ENCODE data around the gene UCP3.

The UCP3 gene

DNA sequence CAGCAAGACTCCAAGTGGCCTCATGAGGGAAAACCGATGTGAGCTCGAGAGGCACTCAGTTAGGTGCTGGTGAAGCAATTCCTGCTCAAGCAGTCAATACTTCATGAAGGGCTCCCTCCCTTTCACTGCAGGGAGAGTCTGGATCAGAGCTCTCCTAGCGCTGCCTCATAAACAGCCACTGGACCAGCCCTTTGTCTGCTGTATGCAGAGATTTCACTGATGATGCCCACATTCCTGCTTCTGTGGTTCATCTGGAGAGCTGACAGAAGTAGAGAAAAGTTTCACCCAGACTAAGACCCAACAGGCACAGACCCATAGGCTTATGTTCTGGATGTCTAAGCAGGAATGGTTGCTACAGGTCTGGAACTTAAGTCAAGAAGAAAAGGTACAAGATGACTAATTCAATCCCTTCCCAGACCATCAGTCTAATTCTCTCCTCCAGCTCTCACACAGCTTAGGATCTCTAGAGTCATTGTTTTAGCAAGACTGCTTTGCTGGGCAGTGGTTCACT, 30.3 kb downstream of the UCP3 start:
- DNase-seq (ENCODE audit: low read depth in 3 of 3), result no peak

DNA sequence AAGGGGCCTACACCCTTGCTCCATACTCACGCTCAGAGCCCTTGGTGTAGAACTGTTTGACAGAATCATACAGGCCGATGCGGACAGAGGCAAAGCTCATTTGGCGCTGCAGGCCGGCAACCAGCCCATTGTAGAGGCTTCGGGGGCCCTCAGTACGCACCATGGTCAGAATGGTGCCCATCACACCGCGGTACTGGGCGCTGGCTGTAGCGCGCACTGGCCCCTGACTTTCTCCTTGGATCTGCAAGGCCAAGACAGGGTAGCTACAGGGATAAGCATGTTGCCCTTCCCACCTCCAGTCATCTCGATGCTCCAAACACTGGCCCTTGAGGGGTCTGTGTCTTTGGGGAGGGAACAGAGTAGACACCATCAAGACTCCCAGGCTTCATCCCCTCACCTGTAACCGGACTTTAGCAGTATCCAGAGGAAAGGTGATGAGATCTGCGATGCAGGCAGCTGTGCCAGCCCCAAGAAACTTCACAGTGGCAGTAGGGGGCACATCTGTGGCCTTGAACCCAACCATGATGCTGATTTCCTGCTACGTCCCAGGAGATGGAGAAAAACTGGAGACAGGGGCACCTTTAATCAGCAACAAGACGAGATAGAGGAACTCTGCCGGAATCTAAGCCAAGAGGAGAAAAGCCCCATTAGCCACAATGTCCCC, 30.9 kb downstream of the UCP3 start:
- DNase-seq (ENCODE audit: low read depth in 3 of 3), result no peak

DNA sequence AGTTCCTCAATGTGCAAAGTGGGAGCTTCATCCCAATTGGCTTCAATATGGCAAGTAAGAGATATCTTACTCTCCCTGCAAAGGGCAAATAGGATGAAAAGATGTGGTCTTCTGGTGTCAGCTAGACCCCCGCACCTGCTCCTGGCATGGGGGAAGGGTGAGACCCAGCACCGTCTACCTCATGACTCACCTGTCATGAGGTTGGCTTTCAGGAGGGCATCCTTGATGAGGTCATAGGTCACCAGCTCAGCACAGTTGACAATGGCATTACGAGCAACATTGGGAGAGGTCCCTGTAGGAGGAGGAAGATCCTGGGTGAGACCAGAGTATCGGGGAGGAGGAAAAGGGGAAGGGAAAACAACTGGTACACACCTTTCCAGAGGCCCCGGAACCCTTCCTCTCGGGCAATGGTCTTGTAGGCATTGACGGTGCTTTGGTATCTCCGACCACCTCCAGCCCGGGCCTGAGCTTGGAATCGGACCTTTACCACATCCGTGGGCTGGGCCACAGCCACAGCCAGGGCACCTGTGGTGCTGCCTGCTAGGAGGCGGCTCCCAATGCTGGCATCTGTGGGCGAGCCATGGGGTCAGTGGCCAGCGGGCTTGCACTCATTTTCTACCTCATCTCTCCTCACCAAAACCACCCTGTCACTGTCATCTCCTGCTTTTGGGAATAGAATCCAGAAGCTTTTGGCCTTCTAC, 32.3 kb downstream of the UCP3 start:
- no peak for DNase-seq (ENCODE audit: low read depth in 3 of 3)

DNA sequence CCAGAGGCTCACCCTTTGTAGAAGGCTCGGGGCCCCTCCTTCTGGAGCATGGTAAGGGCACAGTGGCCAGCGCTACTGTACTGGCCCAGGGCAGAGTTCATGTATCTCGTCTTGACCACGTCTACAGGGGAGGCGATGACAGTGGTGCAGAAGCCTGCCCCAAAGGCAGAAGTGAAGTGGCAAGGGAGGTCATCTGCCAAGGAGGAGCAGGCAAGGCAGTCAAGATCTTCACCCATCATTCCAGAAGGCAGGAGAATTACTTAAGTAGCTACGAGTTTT, 33.5 kb downstream of the UCP3 start:
- no peak for DNase-seq (ENCODE audit: low read depth in 3 of 3)

DNA sequence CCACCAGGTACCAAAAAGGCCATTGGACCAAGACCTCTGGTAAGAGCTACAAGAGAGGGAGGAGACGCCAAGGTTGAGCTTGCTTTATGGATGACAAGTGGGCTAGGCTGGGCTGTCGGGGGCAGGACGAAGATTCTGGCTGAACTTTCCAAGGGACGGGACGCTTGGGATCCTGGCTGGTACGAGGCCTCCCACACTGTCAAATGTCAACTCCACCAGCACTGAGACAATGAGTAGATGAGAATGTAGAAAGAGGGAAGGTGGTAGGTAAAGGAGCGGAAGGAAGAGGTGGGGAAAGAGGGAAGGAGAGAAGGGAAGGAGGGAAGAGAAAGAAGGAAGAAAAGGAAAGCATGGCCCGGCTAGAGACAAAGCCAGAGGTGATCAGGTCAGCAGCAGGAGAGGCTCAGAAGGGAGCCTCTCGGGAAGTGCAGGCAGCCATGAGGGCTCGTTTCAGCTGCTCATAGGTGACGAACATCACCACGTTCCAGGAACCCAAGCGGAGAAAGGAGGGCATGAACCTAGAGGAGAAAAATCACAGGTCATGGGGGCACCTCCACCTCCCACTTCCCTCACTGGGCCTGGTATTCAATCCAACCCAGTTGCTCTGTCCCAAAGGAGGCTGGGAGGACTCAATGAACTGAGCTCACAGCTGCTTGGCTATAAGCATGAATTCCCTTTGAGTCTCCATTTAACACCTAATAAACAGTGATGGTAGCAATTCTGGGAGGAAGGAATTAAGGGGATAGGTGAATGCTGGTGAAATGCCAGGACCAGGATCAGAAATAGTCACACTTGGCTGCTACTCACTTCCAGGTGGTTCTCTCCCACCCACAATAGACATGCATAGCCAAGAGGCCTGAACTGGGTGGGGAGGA, 34.0 kb downstream of the UCP3 start:
- DNase-seq (ENCODE audit: low read depth in 3 of 3), result no peak

DNA sequence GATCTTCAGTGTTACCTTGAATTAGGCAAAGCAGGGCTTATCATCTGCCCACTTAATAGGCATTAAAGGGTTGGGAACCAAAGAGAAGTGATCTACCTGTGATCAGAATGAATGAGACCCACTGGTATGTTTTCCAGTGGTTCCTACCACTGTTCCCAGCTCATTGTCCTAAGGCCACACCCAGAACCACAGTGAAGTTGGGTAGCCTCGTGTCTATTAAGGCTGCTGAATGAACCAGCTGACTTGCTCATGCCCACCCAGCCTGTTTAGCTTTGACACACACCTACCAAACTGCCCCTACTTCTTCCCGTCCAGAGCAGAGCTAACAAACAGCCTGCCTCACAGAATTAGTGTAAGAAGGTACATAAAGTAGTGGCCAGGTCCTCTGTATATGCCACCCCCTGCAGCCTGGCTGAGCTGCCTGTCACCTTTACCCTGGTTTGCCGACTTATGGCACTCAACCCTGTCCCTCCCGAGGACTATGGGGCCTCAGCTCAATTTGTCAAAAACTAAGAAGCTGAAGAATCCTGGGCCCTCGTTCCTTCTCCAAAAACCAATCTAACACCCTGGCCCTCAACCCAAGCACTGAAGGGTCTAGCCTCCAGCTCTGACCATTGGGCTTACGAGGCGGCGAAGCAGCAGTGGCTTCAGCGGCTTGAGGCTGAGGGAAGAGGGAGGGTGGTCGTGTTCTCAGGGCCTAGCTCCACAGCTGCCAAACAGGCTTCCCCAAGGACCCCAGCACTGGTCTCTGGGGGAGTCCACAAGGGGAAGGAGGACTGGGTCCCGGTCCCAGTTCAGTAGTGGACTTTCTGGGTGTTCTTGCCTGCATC, 36.0 kb downstream of the UCP3 start:
- no peak for DNase-seq (ENCODE audit: low read depth in 3 of 3)

DNA sequence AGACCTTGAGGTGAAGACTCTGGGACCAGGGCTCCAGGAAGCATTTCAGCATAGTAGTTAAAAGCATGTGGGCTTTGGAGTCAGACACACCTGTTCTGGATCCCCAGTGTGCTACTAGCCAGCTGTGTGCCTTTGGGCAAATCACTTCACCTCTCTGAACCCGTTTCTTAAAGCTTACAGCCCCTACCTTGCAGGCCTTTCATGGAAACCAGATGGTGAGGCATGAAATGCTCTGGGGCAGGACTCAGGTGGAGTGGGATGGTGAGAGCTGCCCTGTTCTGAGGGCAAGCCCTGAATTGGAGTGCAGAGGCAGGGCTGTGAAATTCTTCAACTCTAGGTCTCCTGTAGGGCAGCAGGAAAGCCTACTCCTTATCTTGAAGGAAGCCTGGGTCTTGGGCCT, 36.7 kb downstream of the UCP3 start:
- no peak for DNase-seq (ENCODE audit: low read depth in 3 of 3)

DNA sequence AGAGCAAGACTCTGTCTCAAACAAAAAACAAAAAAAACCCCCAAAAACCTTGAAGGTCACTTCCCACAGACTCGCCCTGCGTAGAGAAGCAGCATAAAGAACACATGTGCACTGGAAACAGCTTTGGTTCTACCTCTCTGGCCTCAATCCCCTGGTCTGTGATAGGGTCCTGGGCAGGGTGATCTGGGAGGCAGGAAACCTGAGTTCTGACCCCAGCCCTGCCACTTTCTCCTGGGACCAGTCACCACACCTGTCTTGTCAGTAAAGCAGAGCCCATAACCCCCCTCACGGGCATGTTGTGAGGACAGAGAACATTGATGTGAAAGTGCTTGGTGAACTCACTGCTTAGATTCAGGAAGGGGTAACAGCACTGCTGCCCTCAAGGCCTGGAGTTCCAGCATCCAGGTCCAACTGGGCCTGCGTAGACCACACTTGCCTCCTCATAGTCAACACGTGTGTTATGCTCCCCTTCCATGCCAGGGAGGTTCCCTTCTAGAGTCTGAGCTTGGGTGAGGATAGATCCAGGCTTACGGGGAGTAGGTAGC, 37.6 kb downstream of the UCP3 start:
- DNase-seq (ENCODE audit: low read depth in 3 of 3), result no peak

DNA sequence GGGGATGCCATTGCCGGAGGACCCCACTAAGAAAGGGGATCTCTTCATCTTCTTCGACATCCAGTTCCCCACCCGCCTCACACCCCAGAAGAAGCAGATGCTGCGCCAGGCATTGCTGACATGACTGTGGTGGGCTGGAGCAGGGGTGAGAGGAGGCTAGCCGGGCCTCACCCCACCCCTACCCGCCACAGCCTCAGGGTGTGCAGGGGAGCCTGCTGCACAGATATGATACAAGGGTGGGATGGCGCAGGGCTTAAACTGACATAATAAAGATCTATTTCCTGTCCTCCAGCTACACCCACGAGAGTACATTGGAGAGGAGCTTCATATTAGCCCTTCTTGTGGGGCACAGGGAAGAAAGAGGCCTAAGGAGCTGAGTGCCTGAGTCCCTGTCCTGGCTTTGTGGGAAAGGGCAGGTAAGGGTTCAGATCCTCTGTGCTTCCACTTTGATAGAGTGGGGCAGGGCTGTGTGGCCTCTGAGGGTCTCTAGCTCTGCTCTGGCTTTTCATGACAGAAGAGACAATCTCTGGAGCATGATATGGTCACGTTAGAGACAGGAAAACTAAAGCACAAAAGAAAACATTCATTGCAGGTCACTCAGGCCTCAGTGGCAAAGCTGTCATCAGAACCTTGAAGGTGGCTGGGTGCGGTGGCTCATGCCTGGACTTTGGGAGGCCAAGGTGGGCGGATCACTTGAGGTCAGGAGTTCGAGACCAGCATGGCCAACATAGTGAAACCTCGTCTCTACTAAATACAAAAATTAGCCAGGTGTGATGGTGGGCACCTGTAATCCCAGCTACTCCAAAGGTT, 38.7 kb downstream of the UCP3 start:
- no peak for DNase-seq (ENCODE audit: low read depth in 3 of 3)

DNA sequence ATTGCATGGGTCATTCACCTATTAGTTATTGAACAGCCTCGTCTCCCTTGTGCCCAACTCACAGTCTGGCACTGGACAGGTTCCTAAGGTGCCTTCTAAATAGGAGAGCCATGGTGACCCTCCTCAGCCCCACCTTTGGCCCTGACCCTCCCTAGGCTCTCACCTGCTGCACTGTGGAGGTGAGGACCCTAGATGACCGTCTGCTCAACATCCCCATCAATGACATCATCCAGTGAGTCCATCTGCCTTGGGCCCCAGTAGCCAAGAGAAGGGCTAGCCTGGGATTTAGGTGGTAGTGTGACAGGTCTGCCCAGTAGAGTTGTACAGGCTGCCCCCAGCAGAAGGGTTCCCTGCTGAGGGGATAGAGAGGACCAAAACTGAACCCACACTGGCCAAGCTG, 39.8 kb downstream of the UCP3 start:
- DNase-seq (ENCODE audit: low read depth in 3 of 3), result no peak

DNA sequence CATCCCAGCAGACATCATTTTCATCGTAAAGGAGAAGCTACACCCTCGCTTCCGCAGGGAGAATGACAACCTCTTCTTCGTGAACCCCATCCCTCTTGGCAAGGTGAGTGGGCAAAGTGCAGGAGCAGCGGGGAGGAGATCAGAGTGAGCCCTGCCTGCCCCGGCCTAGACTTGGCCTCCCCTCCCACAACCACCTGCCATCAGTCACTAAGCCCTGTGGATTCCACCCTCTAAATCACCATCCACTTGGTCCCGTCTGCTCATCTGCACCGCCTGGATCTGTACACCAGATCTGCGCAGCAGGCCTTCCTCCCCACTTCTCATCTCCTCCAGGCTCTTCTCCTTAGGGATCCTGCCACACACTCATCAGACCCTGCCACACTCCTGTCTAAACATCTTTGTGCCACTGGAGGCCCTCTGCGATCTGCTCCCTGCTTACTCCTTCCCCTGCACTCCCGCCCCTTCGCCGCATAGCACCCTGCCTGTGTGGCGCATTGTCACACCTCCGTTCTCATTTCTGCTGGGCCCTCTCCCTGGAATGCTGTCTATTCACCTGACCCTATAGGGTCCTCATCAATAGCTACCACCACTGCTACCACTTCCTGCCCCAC, 40.4 kb downstream of the UCP3 start:
- DNase-seq (ENCODE audit: low read depth in 3 of 3), result no peak

DNA sequence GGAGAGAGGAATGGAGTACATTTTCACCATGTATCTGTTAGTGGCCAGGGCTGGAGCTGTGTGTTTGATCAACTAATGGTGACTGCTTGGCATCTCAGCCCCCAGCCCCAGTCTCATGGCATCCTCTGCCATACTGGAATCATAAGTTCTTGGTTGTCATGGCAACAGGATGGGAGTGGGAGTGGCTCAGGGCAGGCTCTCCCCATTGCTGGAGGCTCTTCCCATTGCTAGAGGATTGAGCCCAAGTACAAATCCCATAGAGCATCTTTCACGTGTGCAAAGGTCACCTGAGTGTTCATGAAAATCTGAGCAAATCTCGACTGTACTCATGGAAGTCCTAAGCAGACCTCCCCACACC, 43.1 kb downstream of the UCP3 start:
- no peak for DNase-seq (ENCODE audit: low read depth in 3 of 3)

DNA sequence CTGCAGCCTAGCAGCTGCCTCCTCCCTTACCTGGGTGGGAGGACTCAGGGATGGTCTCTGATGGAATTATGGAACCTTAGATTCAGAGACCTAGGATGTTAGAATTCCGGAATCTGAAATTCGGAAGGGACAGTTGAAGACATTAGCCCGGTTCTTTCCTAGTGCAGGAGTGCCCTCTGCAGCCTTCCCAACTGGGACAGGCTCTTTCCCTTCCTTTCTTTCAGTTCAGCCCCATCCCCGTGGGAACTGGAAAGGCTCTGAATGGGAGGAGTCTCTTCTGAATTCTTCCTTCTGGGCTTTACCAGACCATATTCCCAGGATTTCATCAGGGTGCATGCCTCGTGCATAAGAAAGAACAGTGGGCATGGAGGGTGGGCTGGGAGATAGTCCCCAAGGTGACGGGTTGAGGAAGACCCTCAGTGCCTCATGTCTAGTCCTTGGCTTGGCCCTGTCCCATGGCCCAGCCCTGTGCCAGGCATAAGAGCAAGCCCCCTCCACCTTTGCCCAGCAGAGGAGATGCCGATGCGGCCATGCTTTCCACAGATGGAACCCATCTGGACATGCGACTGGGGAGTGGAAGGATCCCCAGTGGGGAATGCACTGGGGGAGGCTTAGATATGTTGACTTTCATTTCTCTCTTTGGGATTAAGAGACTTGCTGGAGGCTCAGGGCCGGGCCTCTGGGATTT, 43.7 kb downstream of the UCP3 start:
- no peak for DNase-seq (ENCODE audit: low read depth in 3 of 3)

DNA sequence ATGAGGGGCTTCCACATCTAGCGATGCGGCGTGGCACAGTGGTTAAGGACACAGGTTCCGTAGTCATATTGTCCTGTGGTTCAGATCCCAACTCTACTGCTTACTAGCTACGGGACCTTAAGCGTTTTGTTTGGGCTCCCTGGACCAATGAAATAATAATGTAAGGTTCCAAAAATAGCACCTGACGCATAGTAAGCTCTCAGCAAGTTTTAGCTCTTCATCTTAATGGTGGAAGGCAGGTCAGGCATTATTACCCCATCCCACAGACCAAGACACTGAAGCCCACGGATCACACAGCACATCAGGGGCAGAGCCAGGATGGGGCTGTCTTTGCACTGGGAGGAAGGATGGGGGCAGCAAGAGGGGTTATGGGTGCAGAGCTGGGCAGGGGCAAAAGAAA, 45.0 kb downstream of the UCP3 start:
- DNase-seq (ENCODE audit: low read depth in 3 of 3), result no peak

DNA sequence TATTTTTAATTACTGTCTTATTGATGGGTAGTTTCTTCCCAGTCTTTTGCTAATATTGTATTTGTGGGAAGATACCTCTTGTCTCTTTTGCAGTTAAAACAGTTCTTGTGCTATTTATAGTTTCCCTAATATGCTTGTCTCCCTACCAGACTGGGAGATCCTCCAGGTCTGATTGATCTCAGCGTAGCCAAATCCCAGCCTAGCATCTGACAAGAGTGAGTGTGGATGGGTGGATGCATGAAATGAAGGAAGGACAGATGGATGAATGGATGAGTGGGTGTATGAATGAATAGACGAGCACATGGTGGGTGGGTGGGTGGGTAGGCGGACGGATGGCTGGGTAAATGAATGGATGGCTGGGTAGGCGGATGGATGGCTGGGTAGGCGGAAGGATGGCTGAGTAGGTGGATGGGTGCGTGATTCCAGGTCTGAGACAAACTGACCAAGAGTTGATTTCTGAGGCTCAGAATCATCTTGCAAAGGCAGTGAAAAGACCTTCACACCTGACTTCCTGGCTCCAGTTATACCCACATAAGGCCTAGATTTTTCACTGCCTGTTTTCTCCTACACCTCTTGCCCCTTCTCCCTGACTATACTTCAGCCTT, 46.7 kb downstream of the UCP3 start:
- no peak for DNase-seq (ENCODE audit: low read depth in 3 of 3)

DNA sequence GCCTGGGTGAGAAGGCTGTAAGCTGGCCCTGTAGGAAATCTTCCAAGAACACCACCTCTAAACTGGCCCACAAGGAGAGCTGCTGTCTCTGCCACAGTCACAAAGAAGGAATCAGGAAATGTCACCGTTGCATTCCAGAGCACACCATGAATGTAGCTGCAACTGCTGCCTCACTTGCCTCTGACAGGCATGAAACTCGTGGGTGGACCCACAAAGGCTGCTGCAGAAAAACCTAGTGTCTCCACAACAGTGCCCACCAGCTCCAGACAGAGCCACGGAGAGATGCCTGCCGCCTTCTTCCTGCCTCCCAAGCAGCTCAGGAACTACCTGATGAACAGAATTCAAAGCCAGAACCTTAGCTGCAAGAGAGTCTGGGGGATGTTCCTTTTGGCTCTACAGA, 47.6 kb downstream of the UCP3 start:
- DNase-seq (ENCODE audit: low read depth in 3 of 3), result no peak

DNA sequence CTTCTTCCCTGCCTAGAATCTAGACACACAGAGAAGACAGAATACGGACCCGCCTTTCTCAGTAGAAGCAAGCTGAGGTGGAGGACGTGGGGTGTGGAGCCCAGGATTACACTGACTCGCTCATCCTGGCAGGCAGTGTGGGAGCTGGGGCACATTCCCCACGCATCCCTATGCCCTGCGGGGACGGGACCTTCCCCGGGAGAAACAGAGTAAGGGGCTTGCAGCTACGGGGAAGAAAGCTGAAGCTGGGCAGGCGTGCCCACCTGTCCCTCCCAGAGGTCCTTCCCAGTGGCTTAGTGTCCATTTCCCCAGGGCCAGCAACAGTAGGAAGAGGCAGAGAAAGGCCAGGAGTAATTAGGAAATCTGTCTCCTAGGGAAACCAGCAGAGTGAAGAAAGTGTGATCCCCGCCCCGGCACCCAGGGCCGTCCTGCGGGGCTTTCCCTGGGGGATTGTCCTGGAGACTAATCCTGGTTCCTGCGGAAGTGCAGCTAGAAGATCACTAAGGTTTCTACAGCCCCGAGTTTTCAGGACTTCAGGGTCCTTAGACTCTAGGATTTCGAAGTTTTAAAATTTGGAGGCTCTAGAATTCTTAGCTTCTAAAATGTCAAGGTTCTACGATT, 50.3 kb downstream of the UCP3 start:
- DNase-seq (ENCODE audit: low read depth in 3 of 3), result no peak

DNA sequence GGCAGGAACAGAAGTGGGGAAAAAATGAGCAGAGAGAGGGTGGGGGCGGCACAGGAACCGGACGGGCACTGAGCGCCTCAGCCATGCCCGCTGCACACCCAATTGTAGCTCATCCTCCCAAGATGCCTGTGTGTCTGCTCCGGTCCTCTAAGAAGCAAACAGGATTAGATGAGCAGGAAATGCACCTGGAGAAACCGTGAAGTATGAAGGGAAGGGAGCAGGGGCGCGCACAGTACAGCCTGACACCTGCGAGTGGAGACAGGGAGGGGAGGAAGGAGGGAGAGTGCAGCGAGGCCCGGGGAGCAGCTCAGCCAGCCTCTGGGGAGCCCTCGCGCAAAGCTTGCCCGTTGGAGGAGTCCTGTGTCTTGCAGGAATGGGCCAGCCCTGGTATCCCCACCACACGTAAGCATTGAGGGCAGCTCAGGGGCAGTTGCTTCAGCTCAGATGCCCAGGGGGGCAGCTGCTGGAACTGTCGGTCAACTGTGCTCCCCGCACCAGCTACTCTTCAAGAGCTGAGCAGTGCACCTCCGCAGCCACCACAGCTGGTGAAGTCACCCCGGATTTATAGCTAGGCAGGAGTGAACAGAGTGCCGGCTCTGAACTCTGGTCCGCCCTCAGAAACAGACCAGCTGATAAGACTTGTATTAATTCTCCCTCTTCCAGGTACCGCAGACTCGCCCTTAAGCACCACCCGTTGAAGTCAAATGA, 51.1 kb downstream of the UCP3 start:
- no peak for DNase-seq (ENCODE audit: low read depth in 3 of 3)
